ENCODE measurements around the gene NLGN4Y.

Gene NLGN4Y

GRCh38 chrY:14524272-14525231, at the start of gene NLGN4Y:
TSS of gene NLGN4Y (plus strand) at chrY:14524529. CDS start at chrY:14622120, 97,591 bp downstream.
- no peak for DNase-seq

- DNase-seq: no peak
Measured at GRCh38 chrY:14485935-14486334, 38.4 kb upstream of the NLGN4Y start.

- DNase-seq: no peak
Measured at GRCh38 chrY:14490226-14490625, 34.1 kb upstream of the NLGN4Y start.

GRCh38 chrY:14498071-14498470, 26.3 kb upstream of the NLGN4Y start:
- DNase-seq: no peak

DNA sequence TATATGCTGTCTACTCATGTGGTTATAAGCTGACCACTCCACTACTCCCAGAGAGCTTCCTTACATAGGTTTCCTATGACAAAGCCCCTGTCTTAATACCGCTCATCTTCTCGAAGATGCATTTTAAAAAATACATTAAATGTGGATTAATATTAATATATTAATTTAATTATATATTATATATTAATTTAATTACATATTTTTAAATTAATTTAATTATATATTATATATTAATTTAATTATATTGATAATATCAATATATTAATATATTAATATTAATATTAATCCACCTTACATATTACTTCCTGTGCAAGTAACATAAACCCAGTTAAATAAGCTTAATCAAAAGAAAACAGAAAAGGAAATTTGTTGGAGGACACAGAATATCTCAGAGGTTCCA, 19.7 kb upstream of the NLGN4Y start:
- no peak for DNase-seq

DNA sequence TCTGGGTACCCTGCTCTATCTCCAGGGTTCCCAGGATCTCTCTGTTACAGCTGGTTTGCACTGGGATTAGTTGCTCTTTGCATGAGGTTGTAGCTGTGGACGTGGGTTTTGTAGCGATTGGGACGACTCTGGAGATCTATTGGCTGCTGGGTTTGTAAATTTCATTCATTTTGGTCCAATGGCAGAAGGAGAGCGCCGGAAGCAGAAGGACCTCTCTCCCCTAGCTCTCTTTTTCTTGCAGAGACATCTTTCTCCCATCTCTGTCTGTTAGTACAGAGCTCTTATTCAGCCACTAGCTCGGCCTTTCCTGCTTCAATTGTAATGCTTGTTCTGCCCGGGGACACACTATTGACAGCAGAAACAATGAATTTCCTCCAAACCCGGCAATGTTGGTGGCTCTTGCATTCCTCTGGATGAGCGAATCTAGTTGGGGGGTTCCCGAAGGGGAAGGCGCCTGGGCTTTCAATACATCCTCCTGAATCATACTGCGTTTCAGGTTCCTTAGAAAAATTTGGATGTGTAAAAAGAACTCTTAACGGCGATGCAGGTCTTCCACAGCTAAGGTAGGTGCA, 1.9 kb upstream of the NLGN4Y start:
- DNase-seq: no peak

GRCh38 chrY:14523491-14524271, 648 bp upstream of the NLGN4Y start:
- DNase-seq: no peak

DNA sequence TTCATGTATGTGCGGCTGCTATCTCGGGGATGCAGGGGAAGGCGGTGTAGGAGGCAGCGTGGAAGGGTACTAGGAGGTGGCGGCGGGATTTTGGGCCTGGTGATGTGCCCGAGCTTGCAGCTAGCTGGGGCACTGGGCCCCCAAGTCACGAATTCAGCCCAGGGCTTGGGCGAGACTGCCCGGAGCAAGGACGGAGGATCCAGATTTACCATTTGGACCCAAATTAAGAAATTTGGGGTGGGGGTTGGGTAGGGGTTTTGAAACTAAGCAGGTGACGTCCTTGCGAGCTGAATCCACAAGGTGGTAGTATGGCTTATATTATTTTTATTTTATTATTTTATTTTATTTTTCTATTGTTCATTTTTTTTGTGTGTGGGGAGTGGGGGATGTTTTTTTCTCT, 986 bp downstream of the NLGN4Y start:
- no peak for DNase-seq

DNA sequence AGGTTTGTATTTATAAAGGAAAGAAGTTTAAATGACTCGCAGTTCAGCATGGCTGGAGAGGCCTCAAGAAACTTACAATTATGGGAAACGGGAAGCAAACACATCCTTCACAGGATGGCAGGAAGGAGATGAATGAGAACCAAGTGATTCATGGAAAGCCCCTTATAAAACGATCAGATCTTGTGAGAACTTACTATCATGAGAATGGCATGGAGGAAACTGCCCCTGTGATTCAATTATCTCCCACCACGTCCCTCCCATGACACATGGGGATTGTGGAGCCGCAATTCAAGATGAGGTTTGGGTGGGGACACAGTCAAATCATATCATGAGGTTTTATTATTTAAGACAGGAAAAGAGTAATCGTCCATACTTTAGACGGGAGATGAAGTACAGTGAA, 4.0 kb downstream of the NLGN4Y start:
- no peak for DNase-seq

GRCh38 chrY:14536703-14537102, 12.4 kb downstream of the NLGN4Y start:
- DNase-seq: no peak

GRCh38 chrY:14543506-14543905, 19.2 kb downstream of the NLGN4Y start:
- DNase-seq: no peak

GRCh38 chrY:14581294-14581693, 57.0 kb downstream of the NLGN4Y start:
- DNase-seq: no peak

- no peak for DNase-seq
Measured at GRCh38 chrY:14586725-14587124, 62.4 kb downstream of the NLGN4Y start.

DNA sequence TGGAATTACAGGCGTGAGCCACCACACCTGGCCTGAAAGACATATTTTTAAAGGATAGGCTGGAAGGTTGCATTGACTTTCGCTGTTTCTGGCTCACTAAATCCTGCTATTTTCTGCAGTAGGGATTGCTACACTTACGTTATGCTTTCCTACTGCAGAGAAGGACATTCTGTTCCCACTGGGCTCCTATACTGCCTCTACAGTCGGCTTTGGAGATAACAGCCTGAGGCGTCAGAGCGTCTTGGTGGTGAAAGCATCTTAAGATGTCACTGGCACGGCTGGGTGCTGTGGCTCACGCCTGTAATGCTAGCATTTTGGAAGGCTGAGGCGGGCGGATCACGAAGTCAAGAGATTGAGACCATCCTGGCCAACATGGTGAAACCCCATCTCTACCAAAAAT, 77.0 kb downstream of the NLGN4Y start:
- DNase-seq: no peak

DNA sequence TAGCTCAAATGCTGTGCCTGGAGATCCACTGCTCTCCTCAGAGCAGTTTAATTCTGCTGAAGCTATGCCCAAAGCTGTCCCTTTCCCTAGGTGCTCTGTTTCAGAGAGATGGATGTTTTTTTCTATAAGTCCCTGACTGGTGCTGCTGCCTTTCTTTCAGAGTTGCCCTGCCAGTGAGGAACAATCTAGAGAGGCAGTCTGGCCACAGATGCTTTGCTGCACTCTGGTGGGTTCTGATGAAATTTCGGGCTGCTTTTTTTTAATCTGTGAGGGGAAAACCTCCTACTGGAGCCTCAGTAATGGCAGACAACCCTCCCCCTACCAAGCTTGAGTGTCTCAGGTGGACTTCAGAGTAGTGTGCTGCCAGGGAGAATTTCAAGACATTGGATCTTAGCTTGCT, 93.3 kb downstream of the NLGN4Y start:
- no peak for DNase-seq

GRCh38 chrY:14618513-14618912, 94.2 kb downstream of the NLGN4Y start:
- DNase-seq: no peak

GRCh38 chrY:14628208-14628607, 103.9 kb downstream of the NLGN4Y start:
- no peak for DNase-seq

- no peak for DNase-seq
Measured at GRCh38 chrY:14631676-14632075, 107.3 kb downstream of the NLGN4Y start.

- no peak for DNase-seq
Measured at GRCh38 chrY:14633718-14634117, 109.4 kb downstream of the NLGN4Y start.

GRCh38 chrY:14634954-14635353, 110.6 kb downstream of the NLGN4Y start:
- no peak for DNase-seq

- no peak for DNase-seq
Measured at GRCh38 chrY:14637551-14637950, 113.2 kb downstream of the NLGN4Y start.

DNA sequence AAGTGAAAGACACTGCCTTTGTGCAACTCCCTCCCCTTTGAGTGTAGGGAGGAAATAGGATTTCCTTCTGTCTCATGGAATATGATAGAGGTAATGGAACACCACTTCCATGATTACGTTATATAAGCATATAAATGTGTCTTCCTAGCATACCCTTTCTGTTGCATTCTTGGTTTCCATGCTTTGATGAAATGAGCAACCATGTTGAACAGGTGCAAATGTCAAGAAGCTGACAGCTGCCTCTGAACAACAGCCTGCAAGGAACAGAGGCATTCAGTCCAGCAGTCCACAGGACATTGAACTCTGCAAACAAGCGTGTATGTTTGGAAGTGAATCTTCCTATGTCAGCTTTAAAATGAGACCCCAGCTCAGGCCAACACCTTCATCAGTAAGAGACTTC, 117.5 kb downstream of the NLGN4Y start:
- no peak for DNase-seq

DNA sequence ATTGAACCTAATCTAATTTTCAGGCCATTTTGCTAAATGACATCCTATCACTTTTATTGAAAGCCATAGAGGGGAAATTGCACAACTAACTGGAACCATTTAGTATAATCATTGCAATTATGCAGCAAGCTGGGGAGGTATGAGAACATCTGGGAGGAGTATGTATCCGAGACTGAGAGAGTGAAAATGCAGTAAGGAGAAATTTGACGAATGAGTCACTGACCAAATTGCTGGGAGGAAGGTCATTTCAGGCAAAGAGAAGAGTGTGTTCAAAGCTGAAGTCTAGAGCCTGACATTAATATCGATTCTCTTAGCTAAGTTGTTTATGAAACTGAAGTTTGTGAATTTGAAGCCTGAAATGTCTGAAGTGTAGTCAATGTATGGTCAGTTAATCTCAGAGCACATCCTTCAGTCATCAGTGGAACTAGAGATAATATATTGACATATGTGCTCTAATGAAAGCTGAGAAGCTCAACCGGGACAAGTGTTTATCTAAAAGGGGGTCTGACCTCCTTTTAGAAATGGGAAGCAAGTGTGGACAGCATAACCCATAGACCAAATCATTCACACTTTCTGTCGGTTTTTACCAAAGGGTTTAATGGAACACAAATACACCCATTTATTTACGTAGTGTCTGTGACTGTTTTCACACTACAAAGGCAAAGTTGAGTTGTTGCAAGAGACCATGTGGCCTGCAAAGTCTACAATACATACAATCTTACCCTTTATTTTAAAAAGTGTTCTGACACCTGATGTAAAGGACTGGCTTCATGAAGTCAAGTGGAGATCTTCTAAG, 120.0 kb downstream of the NLGN4Y start:
- DNase-seq: no peak
